ENCODE results near the gene FAM13A.

Gene FAM13A

GRCh38 chr4:88794952-88795351 is 262.0 kb downstream of the FAM13A start:
- CTCF ChIA-PET: no interaction called here
- H3K27ac Mint-ChIP-seq: no peak overlapping the region
- no peaks in the 10 kb centered on the region for H3K9me3 Mint-ChIP-seq
- H3K36me3 Mint-ChIP-seq: peaks cover 52% of the 10 kb centered on the region
- no peak overlapping the region for H3K4me3 Mint-ChIP-seq
- H3K27me3 Mint-ChIP-seq: peaks cover 6% of the 10 kb centered on the region
- H3K4me1 Mint-ChIP-seq: peaks cover 16% of the 10 kb centered on the region
- DNase-seq: no peak

- H3K27me3 Mint-ChIP-seq: peaks cover 6% of the 10 kb centered on the region
- CTCF ChIA-PET: no interaction called here
- DNase-seq: no peak
- H3K27ac Mint-ChIP-seq: no peak overlapping the region
- peaks cover 54% of the 10 kb centered on the region for H3K36me3 Mint-ChIP-seq
- H3K4me1 Mint-ChIP-seq: peaks cover 15% of the 10 kb centered on the region
- no peak overlapping the region for H3K4me3 Mint-ChIP-seq
- H3K9me3 Mint-ChIP-seq: no peaks in the 10 kb centered on the region
Observed at GRCh38 chr4:88794087-88794690, 262.8 kb downstream of the FAM13A start.

GRCh38 chr4:88793475-88793874 is 263.5 kb downstream of the FAM13A start:
- CTCF ChIA-PET: interaction anchor here (1.0 kb wide), 1 partner anchor 134 kb away, joined by 3 read pairs; no protein-coding TSS in a partner anchor
- H3K4me3 Mint-ChIP-seq: no peak overlapping the region
- no peak overlapping the region for H3K27ac Mint-ChIP-seq
- H3K36me3 Mint-ChIP-seq: peaks cover 54% of the 10 kb centered on the region
- no peak for DNase-seq
- peaks cover 6% of the 10 kb centered on the region for H3K27me3 Mint-ChIP-seq
- no peaks in the 10 kb centered on the region for H3K9me3 Mint-ChIP-seq
- H3K4me1 Mint-ChIP-seq: peaks cover 15% of the 10 kb centered on the region

- H3K4me3 Mint-ChIP-seq: no peak overlapping the region
- DNase-seq: no peak
- H3K27ac Mint-ChIP-seq: no peak overlapping the region
- no peaks in the 10 kb centered on the region for H3K9me3 Mint-ChIP-seq
- peaks cover 51% of the 10 kb centered on the region for H3K36me3 Mint-ChIP-seq
- CTCF ChIA-PET: interaction anchor here (1.0 kb wide), 1 partner anchor 134 kb away, joined by 3 read pairs; no protein-coding TSS in a partner anchor
- H3K27me3 Mint-ChIP-seq: peaks cover 6% of the 10 kb centered on the region
- peaks cover 15% of the 10 kb centered on the region for H3K4me1 Mint-ChIP-seq
Observed at GRCh38 chr4:88792821-88793220, 264.2 kb downstream of the FAM13A start.

- no peaks in the 10 kb centered on the region for H3K9me3 Mint-ChIP-seq
- H3K36me3 Mint-ChIP-seq: peaks cover 51% of the 10 kb centered on the region
- CTCF ChIA-PET: interaction anchor here (1.7 kb wide), 1 partner anchor 253 kb away, joined by 11 read pairs; no protein-coding TSS in a partner anchor
- peaks cover 3% of the 10 kb centered on the region for H3K27me3 Mint-ChIP-seq
- DNase-seq: no peak
- no peak overlapping the region for H3K4me3 Mint-ChIP-seq
- H3K27ac Mint-ChIP-seq: no peak overlapping the region
- peaks cover 13% of the 10 kb centered on the region for H3K4me1 Mint-ChIP-seq
Observed at GRCh38 chr4:88792268-88792781, 264.7 kb downstream of the FAM13A start.

GRCh38 chr4:88791274-88791673 is 265.7 kb downstream of the FAM13A start:
- DNase-seq: no peak
- Mint-ChIP-seq H3K9me3 (no peaks in the 10 kb centered on the region), H3K4me1 (peaks cover 13% of the 10 kb centered on the region), H3K27me3 (no peaks in the 10 kb centered on the region), H3K4me3 (no peak overlapping the region), H3K36me3 (peaks cover 49% of the 10 kb centered on the region), H3K27ac (no peak overlapping the region)
- CTCF ChIA-PET: interaction anchor here (0.8 to 1.7 kb wide), 4 partner anchors 27 to 264 kb away, joined by 3 to 11 read pairs (median 4); no protein-coding TSS in a partner anchor

GRCh38 chr4:88788895-88789294 is 268.1 kb downstream of the FAM13A start:
- H3K9me3 Mint-ChIP-seq: no peaks in the 10 kb centered on the region
- H3K4me3 Mint-ChIP-seq: no peak overlapping the region
- CTCF ChIA-PET: interaction anchor here (0.8 to 1.5 kb wide), 3 partner anchors 235 to 262 kb away, joined by 3 to 8 read pairs (median 3); no protein-coding TSS in a partner anchor
- peaks cover 64% of the 10 kb centered on the region for H3K36me3 Mint-ChIP-seq
- no peak overlapping the region for H3K27ac Mint-ChIP-seq
- H3K27me3 Mint-ChIP-seq: no peaks in the 10 kb centered on the region
- H3K4me1 Mint-ChIP-seq: peaks cover 13% of the 10 kb centered on the region
- no peak for DNase-seq

GRCh38 chr4:88788424-88788823 is 268.6 kb downstream of the FAM13A start:
- Mint-ChIP-seq H3K4me3 (no peak overlapping the region), H3K36me3 (peaks cover 64% of the 10 kb centered on the region), H3K9me3 (no peaks in the 10 kb centered on the region), H3K27me3 (no peaks in the 10 kb centered on the region), H3K4me1 (peaks cover 10% of the 10 kb centered on the region), H3K27ac (no peak overlapping the region)
- CTCF ChIA-PET: interaction anchor here (0.8 to 1.5 kb wide), 3 partner anchors 235 to 261 kb away, joined by 3 to 8 read pairs (median 3); no protein-coding TSS in a partner anchor
- DNase-seq: no peak

GRCh38 chr4:88786011-88786410 is 271.0 kb downstream of the FAM13A start:
- CTCF ChIA-PET: interaction anchor here (1.3 to 1.6 kb wide), 2 partner anchors 34 to 246 kb away, joined by 3 to 4 read pairs; no protein-coding TSS in a partner anchor
- peaks cover 57% of the 10 kb centered on the region for H3K36me3 Mint-ChIP-seq
- H3K27me3 Mint-ChIP-seq: no peaks in the 10 kb centered on the region
- no peaks in the 10 kb centered on the region for H3K4me1 Mint-ChIP-seq
- H3K27ac Mint-ChIP-seq: no peak overlapping the region
- no peaks in the 10 kb centered on the region for H3K9me3 Mint-ChIP-seq
- no peak for DNase-seq
- no peak overlapping the region for H3K4me3 Mint-ChIP-seq

GRCh38 chr4:88780389-88780788 is 276.6 kb downstream of the FAM13A start:
- DNase-seq: no peak
- H3K27me3 Mint-ChIP-seq: no peaks in the 10 kb centered on the region

GRCh38 chr4:88779431-88779830 is 277.6 kb downstream of the FAM13A start:
- Mint-ChIP-seq H3K27ac (no peak overlapping the region), H3K9me3 (no peaks in the 10 kb centered on the region), H3K4me3 (no peak overlapping the region), H3K4me1 (no peaks in the 10 kb centered on the region), H3K36me3 (peaks cover 29% of the 10 kb centered on the region), H3K27me3 (no peaks in the 10 kb centered on the region)
- no peak for DNase-seq
- CTCF ChIA-PET: interaction anchor here (1.0 kb wide), 1 partner anchor 240 kb away, joined by 4 read pairs; no protein-coding TSS in a partner anchor

More at GRCh38 chr4:88780389-88780788, 276.6 kb downstream of the FAM13A start:
- Mint-ChIP-seq H3K9me3 (no peaks in the 10 kb centered on the region), H3K36me3 (peaks cover 24% of the 10 kb centered on the region), H3K4me1 (no peaks in the 10 kb centered on the region), H3K4me3 (no peak overlapping the region), H3K27ac (no peak overlapping the region)
- CTCF ChIA-PET: no interaction called here

GRCh38 chr4:88775529-88775928 is 281.5 kb downstream of the FAM13A start:
- Mint-ChIP-seq H3K27ac (no peak overlapping the region), H3K4me3 (no peak overlapping the region), H3K27me3 (no peaks in the 10 kb centered on the region), H3K4me1 (no peaks in the 10 kb centered on the region), H3K36me3 (peaks cover 44% of the 10 kb centered on the region), H3K9me3 (no peaks in the 10 kb centered on the region)
- CTCF ChIA-PET: no interaction called here
- DNase-seq: no peak

GRCh38 chr4:88775026-88775425 is 282.0 kb downstream of the FAM13A start:
- CTCF ChIA-PET: no interaction called here
- Mint-ChIP-seq H3K27me3 (no peaks in the 10 kb centered on the region), H3K4me3 (no peak overlapping the region), H3K36me3 (peaks cover 42% of the 10 kb centered on the region), H3K9me3 (no peaks in the 10 kb centered on the region), H3K4me1 (no peaks in the 10 kb centered on the region), H3K27ac (no peak overlapping the region)
- no peak for DNase-seq

GRCh38 chr4:88771883-88772450 is 285.0 kb downstream of the FAM13A start:
- Mint-ChIP-seq H3K4me1 (no peaks in the 10 kb centered on the region), H3K27me3 (no peaks in the 10 kb centered on the region), H3K36me3 (peaks cover 55% of the 10 kb centered on the region), H3K4me3 (no peak overlapping the region), H3K27ac (no peak overlapping the region), H3K9me3 (no peaks in the 10 kb centered on the region)
- CTCF ChIA-PET: no interaction called here
- DNase-seq: no peak

- CTCF ChIA-PET: no interaction called here
- Mint-ChIP-seq H3K4me3 (no peak overlapping the region), H3K36me3 (peaks cover 64% of the 10 kb centered on the region), H3K27me3 (no peaks in the 10 kb centered on the region), H3K27ac (no peak overlapping the region), H3K9me3 (no peaks in the 10 kb centered on the region), H3K4me1 (peaks cover 9% of the 10 kb centered on the region)
- no peak for DNase-seq
Observed at GRCh38 chr4:88765729-88766128, 291.3 kb downstream of the FAM13A start.
